Middle frontal gyrus (tissue), 1 donor: ENCODE data around the gene CCDC167.
A peak's percentile ranks its signal among the peaks of the same experiment; 100 is the strongest.

Source experiments
- DNase-seq: peaks from one replicate; pipeline ENCODE4 v3.0.0-alpha.2; 2015; ENCODE audit warnings: low spot score; ENCODE audit errors: extremely low spot score

CCDC167 gene

DNA sequence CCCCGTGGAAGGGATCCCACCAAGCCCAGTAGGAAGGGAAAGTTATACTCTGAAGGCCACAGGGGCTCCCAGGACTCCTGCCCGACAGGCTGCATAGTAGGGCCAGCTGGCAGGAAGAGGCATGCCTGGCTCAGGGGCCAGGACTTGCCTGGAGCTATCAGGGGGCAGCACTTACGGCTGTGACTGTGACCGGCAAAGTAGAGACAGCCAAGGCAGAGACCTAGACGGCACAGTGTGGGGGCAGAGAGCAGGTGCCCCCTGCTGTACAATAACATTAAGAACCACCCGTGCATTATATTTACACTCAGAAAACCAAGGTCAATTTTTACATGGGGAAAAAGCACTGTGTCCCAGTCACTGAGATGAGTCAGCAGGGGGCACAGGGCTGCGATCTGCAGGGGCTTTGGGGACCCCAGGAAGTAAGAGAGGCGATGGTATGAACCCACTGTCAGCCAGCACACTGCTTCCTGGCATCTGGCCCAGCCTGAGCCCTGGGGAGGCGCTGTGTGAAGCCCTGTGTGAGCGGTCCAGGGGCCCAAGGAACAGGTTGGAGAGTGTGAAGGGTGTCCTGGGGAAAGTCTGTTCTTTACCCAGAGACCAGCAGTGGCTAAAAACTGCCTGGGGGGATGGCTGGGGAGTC lies 9.9 kb downstream of the CCDC167 start:
- no peak for DNase-seq

DNA sequence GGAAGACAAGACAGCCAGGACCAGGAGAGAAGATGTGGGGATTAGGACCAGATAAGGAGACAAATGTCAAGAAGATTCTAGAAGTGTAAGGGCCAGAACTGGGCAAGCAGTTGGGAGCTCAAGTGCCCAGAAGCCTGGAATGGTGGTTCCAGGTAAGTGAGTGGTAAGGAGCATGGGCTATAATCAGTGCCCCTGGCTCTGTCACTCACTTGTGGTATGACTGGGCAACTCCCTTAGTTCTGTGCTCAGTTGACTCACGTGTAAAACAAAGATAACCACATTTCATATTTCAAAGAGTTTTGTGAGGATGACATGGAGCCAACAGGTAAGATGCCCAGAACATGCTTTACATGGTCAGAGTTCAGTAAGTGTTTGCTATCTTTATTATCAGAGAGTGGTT lies 11.2 kb downstream of the CCDC167 start:
- DNase-seq = no peak

DNA sequence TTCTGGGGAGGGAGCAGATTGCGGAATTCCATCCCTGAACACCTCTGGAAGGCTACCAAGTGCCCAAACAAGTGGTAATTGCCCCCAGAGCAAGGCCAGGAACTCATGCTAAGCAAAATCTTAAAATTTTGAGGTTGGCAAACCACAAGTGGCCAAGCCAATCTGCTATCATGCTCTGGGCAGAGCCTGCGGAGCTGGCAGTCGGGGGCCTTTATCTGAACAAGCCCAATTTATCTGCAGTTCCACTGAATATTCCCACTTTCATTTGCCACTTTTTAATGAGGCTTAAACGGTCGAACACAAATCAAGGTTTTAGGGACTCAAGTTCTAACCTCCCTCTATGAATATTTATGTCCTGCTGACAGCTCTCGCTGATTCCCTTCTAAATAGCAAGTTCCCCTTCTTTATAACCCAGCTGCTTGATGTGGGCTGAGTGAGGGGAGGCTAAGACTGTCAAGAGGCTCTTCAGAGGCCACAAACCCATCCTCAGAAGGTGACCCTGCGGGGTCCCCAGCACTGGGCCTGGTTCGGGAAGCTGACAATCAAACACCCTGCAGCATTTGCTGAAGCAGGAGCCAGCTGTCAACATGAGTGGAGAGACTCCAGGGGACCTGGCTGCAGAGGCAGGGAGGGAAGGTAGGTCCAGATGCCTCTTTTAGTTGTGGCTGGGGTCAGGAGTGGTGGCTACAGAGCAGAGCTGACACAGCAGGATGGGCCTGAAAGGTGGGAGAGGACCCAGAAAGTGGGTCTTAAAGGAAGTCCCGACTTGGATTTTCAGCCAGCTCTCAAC lies 11.9 kb downstream of the CCDC167 start:
- DNase-seq = no peak

DNA sequence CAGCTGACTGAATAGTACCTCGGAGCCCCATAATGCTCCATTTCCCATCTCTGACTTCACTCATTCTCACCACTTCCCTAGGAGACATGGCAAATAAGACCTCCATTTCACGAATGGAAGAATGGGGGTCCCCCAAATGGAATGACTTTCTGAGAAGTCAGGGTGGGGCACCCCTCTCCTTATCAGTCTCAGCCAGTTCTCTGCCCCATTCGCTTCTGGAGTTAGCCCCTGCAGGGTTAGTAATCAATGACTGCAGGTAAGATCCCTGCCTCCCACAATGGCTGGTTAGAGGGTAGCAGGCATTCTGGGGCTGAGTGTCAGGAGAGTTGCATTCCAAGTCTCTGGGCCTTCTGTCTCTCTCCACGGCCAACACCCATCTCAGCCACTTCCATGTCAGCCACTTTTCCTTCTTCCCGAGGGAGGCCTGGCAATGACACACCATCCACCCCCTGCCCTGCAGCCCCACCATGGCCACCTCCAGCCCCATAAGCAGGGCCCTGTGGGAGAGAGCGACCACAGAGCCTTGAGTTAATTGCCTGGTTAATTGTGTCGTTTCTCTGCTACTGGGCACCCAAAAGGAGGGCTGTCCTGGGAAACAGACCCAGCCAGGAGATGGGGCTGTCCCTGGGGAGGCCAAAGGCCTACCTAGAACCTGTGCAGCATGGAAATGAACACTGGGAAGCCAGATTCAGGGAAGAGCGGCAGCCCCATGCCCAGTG lies 13.4 kb downstream of the CCDC167 start:
- DNase-seq = no peak

DNA sequence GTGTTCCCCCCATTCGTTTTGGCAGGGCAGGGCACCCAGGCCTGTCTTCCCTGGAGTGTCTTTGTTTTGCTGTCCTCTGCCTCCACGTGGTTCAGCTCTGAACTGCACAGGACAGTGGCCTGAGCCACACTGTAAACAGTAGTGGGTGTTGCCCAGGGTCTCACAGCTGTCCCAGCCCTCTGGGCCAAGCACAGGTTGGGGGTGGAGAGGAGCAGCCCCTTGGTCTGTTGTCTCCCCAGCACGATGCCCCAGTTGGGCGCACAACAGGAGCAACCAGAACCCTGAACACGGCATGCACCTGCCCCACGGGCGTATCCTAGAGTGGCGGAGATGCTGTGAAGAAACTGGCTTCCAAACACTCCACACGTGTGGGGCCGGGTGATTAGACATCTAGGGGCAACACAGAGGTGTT lies 14.4 kb downstream of the CCDC167 start:
- DNase-seq = no peak

DNA sequence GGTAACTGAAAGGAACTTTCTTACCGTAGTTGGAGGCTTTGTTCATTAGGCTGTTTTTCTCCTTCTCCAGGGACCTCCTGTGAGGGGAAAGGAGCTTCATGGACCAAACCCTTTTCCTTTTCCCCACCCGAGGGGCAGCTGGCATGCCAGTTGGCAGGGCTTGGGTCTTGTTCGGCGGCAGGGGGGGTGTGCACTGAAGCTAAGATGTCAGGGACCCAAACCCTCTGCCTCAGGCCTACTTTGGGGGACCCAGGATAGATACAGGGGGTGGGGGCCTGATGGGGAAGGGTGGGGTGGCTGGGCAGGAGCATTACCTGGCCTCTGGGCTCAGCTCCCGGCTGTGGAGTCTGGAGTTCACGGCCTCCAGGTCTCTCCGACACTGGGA lies 14.9 kb downstream of the CCDC167 start:
- no peak for DNase-seq

DNA sequence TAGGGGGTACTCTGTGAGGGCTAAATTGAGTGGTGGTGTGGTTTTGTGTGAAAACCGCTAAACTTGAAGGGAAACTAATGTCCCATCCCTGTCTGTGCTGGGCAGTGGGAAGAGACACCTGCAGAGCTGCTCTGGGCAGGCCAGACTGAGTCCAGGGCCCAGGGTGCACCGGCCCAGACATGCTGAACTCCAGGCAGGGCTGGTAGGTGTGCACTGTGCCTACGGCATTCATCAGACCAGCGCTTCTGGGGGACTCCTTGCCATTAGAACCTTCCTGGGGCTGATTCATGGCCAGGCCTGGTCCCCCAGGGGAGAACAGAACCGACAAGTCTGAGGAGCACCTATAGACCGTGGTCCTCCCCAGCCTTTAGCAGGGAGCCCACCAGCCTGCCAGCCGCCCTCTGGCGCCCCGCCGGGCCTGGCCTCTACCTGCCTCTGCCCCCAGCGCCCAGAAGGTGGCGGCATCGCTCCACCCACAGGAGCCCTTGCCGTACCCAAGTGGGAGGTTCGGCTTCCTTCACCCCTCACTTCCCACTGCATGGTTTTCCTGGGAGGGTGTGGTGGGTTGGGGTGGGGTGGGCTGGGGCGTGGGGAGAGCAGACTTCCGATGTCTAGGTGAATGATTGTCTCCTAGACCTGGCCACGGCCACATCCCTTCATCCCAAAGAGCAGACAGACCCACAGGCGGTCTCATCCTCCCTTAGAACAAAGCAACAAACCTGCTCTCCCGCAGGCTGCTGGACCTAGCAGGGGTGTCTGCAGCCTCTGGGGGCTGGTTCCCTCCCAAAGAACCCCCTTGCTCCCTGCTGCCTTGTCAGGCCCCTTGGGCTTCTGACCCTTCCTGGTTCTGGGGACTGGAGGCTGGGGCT lies 15.5 kb downstream of the CCDC167 start:
- DNase-seq = peak; percentile 33

DNA sequence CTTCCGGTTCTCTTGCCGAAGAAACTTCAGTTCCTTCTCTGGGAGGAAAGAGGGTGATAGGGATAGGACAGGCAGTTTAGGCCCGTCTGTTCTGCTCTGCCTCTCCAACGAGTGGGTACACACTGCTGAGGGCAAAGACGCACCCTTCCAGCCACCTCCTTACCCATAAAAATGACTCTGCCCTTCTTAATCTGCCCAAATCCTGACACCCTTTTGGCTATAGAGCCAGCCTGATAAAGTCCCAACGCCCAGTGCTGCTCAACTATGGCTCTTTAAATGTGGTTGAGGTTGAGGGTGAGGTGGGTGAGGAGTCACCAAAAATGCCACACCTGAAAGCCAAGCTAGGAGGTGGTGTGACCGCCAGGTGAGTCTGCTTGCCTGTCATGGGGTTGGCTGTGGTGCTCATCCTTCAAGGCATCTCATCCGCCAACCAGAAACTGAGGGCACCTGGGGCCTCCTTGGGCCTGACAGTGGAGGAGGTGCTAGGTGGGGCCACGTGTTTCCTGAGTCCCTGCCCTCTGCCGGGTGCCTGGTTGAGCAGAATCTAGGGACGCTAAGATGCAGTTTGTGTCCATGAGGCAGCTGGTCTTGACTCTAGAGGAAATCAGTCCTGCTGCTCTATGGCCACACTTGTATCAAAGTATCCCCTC lies 16.3 kb downstream of the CCDC167 start:
- no peak for DNase-seq

DNA sequence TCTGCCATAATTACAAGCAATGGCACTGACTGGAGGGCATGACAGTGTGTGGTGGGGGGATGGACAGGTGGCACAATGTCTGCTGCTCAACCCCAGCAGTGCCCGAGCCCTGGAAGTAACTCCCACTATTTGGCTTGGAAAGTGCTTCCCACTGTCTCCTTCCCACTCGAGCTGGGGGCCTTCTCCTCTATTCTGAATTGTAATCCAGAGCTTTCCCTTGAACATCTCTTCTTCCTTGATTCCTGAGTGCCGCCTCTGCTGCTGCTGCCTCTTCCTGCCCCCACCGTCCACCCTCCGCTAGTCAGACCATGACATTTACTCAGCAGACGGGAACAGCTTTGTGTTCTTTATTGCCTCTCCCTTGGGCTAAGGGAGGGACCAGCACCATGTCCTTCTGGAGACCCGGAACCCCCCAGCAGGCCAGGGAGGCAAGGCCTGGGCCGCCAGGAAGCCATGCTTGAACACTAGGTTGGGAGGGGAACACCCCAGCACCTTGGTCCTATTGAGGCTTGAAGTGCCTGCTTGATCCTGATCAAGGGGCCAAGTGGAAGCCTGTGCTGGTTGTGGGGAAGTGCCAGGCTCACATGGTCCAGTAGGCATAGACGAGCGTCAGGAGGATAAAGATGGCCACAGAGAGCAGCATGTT lies 17.0 kb downstream of the CCDC167 start:
- no peak for DNase-seq

DNA sequence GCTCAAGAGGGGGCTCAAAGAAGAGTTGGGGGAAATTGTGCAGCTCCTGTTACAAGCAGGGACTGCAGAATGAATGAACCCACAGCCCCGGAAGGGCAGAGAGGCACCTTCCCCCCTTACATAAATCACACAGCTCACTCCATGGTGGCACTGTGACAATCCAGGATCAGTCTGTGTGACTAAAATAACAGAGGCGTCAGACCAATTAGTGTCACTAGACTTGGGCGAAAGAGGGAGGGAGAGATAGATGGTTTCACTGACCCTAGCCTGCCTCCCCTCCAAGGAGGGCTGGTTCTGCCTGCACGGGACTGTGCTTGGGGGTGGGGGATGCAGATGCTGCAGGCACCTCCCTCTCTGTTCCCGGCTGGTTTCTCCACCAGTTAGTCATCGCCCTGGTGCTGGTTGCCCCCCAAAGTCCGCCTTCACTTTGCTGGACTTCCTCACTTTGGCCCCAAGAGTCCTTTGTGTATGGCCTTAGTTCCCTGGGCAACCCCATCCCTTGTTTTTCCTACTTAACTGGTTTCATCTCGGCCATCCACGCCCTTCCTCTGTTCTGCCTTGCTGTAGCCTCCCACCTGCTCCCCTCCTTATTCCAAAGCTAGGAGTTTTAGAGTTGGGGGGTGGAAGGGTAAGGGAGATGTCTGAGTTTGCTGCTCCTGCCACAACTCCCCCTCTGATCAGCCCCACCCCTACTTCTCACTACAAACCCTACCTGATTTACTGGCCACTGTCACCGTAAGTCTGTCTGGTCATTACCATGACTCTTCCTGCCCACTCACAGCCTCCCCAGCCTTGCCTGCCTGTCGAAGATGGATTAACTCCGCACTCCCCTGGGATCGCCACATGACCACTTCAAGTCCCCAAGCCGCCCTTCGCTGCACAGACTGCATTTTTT lies 17.7 kb downstream of the CCDC167 start:
- DNase-seq = no peak

DNA sequence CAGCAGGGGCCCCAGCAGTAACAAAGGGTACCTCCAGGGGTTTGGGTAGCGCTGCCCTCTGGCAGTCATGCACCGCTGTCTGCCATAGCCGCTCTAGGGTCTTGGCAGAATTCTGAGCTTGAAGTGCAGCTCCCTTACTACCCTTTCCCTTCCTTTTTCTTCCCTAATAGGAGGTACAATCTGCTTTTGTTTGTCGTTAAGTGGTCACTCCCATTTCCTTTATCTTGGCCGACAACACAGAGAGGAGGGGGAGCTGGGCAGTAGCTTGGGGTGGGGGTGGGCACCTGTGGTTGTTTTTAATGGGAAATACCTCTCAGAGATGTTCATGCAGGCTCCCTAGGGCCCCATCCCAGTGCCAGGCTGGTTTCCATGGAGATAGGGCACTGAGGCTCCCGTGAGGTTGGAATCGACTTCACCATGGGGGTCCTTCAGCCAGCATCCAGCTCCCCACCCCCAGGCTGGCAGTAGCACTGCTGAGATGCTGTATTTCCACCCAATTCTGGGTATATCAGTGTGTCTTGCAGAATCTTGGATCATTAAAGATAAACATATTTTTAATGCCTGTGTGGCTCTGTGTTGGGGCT lies 18.6 kb downstream of the CCDC167 start:
- no peak for DNase-seq

DNA sequence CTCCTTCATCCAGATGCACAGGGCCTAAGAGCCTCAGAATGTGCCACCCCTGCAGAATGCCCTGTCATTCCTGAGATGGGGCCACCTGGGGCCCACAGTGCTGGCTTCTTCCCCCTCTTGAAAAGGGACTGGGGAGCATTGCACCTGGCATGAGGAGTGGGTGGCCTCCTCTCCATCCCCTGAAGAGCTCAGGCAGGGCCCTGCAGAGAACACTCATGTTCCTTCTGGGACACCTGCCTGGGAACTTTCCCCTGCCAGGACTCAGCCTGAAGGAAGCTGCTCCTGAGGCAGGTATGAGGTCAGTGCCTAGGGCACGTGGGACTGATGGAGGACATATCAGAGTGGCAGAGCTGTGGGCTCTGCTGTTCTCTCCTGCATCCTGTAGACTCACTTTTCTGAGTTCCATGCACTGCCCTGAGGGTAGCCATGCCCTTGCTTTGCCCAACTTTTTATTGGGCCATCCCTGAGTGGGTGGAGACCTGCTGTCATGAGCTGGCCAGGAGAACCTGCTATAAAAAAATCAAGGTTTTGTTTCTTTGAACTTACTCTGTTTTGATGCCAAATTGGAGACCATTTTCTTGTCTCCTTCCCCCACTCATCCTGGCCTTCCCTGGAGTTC lies 19.5 kb downstream of the CCDC167 start:
- no peak for DNase-seq

DNA sequence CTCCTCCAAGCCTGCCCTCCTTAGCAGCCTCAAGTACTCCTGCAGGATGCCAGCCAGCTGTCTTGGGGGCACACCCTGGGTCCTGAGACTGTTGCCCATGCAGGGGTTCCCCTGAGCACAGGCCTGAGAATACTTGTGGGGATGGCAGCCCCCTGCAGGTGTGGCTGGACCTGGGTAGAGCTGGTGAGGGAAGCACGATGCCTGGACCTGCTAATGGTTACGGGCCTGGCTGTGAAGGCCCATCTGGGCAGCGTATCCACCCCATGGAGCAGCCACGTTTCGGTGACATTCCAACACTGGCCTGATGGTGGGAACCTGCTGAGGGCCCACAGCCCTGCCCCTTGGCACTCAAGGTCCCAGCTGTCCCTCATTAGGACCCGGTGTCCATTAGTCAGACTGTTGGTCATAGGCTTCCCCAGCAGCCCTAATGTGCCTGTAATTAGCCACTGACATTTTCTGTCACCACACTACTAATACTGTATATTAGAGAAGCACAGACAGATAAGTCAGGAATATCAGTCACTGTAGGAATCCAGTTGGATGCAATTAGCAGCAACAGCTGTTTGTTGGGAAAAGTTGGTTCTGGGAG lies 20.3 kb downstream of the CCDC167 start:
- no peak for DNase-seq

DNA sequence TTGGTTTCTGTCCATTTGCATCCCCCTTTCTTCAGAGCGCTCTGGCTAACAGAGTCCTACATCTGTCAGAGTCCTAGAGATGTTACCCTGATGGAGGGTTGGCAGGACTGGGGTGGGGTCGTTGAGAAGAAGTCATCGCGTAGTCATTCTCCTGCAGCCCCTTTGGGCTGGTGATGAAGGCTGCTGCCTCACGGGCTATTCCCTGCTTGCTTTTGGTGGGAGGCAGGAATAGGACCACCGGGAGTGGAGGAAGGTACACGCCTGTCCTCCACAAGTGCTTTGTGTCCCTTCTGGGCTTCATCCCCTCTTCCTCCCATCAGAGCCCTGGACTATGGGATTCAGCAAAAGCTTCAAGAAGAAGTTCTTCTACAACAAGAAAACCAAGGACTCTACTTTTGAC lies 20.9 kb downstream of the CCDC167 start:
- no peak for DNase-seq

DNA sequence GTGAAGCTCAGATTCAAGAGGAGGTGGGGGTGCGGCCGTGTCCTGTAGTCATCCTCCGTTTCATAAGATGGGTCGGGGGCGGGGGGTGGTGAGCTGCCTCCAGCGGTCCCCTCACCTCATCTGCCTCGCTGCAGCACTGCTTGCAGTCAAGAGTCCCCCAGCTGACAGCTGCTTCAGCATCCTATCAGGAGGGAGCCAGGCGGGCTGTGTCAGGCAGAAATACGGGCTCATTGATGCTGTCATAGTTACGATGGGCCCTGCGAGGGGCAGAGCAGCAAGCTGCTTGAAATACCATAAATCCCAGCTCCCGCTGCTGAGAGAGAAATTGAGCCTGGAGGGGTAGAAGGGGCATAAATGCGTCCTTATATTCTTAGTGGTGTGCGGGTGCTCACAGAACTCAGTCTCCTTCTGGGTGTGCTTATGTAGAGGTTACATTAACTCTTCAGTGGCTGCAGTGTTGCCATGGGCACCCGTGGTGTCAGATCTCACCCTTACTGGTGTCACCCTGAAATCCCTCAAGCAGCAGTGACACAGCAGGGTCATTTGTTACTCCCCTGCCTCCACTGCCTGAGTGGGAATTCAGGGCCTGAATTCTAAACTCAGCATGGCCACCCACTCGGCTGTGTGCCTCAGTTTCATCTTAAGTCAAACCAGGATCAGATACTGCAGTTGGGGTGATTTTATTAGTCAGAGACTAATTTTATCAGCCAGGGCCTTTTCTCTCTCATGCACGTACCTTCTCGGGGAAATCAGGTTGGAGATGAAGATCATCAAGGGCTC lies 21.8 kb downstream of the CCDC167 start:
- DNase-seq = no peak

DNA sequence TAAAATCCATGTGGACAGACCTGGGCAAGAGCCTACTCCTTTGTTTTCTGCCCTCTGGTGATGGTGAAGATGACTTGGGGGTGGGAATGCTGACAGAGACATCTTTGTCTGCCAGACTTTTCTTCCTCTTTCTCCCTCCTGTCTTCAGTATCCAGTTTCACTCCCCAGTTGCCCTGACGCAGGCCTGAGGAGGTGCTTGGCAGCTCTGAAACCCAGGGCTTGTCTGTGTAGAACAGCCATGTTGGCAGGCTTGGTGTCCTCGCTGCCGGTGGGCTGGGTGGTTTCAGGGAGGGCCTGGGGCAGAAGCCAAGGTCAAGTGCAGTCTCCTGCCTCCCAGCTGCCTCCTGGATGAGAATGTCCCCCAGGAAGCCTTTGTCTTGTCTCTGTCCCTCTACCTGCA lies 22.5 kb downstream of the CCDC167 start:
- DNase-seq = no peak

DNA sequence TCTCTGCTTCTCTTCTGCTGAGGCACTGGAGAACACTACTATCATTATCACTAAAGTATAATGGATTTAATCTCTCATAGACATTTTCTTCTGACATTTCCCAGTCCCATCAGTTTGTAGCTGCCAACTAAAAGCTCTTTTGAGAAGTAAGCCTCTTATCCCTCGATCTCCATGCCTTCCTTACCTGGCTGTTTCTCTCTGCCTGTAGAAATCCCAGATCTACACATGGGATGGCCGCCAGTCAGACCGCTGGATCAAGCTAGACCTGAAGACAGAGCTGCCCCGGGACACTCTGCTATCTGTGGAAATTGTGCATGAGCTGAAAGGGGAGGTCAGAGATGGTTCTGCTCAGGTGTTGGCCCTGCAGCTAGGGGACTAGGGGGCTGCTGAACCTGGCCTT lies 25.4 kb downstream of the CCDC167 start:
- DNase-seq = no peak
